TTC549 (cell line): ENCODE measurements around the gene VEGFD.
"Not testable (repeated sequence)": the region's sequence is repeated elsewhere in the genome, so short reads cannot be mapped to it uniquely, and the experiment has no call there.

ENCODE experiments used
- FAIRE-seq: peaks from 2 replicates; lab custom pipeline; 2012; peaks lifted over from hg19 to GRCh38; lab: Jason Lieb, UNC

Gene VEGFD

GRCh38 chrX:15358533-15358932 lies 25.7 kb downstream of the VEGFD start:
- FAIRE-seq: no peak

GRCh38 chrX:15356444-15356843 lies 27.8 kb downstream of the VEGFD start:
- FAIRE-seq: no peak

DNA sequence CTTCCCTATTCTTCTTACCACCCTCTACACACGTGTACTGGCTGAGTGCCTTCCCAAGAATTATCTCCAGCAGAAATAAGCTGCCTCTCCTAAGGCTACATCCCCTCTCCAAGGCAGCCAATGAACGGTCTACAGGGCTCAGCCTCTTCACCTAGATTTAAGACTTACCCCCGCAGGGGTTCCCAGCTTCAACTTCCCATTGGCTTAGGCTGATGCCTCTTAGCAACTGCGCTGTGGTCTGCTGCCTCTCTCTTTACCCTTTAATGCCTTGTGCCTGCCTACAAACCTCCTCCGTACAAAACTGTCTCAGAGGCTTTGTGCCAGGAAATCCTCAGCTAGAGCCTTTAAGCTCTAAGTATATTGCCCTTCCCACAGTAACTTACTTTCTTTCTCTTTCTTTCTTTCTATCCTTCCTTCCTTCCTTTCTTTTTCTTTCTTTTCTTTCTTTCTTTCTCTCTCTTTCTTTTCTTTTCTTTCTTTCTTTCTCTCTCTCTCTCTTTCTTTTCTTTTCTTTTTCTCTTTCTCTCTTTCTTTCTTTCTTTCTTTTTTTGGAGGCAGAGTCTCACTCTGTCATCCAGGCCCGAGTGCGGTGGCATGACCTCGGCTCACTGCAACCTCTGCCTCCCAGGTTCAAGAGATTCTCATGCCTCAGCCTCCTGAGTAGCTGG lies 33.8 kb downstream of the VEGFD start:
- FAIRE-seq: no peak

- peak; percentile 3 for FAIRE-seq
Measured at GRCh38 chrX:15349046-15349445, 35.2 kb downstream of the VEGFD start.

DNA sequence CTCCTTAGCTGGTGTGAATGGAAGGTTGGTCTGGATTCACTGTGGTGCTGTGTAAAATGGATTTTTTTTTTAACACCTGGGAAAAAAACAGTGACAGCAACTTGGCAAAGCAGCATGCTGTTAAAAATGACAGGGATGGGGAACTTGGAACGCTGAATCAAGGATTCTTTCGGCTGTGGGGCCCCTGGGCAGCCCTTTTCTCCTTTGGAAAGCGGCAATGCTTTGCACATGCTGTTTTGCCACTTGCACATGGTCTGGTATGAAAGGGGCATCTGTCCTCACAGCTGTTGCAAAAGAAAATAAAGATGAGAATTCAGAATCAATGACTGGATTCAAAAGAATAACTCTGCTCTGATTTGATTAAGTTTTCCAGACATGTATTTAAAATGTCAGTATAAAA lies 38.2 kb downstream of the VEGFD start:
- no peak for FAIRE-seq

GRCh38 chrX:15344106-15344505 lies 40.1 kb downstream of the VEGFD start:
- no peak for FAIRE-seq

- no peak for FAIRE-seq
Measured at GRCh38 chrX:15343075-15343476, 41.1 kb downstream of the VEGFD start.

DNA sequence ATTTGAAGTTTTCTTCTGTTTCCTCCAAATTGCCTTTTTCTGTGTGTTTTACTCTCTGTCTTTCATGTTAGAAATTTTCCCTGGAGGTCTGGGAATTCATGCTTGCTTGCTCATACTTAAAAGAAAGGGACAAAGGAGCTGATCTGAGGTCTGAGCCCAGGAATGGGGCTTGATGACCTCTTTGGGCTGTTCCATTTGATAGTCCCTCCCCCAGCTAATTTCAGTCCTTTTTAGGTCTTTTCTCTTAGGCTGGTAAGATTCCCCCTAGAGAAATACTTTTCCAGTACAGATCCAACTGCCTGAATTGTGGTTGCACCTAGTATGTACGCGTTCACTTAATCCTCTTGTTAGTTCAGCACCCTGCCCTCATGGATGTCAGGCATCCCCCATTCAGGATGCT lies 43.3 kb downstream of the VEGFD start:
- FAIRE-seq: no peak

DNA sequence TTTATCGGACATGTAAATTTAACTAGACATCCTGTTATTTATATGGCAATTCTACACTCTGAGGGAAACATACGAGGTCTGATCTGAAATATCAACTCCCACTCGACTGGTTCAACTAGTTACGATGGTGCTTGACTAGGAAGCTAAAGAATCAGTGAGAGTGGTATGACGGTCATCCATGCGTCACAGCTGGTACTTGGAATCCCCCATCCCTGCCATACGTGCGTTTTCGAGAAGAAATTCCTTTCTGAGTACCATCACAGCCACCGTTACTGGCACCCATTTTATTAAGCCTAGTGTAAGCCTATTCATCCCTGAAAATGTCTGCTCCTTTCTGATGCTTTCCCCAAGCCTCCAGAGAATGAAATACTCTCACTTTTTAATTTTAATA lies 48.2 kb downstream of the VEGFD start:
- FAIRE-seq: no peak

- FAIRE-seq: peak; percentile 71
Measured at GRCh38 chrX:15335135-15336022, 48.8 kb downstream of the VEGFD start, which contains the start of gene PIGA. Gene PIGA, minus strand, starts transcription at chrX:15335523. Its CDS starts 3,593 bp downstream, at chrX:15331930.

- FAIRE-seq: no peak
Measured at GRCh38 chrX:15334561-15334960, 49.7 kb downstream of the VEGFD start.

DNA sequence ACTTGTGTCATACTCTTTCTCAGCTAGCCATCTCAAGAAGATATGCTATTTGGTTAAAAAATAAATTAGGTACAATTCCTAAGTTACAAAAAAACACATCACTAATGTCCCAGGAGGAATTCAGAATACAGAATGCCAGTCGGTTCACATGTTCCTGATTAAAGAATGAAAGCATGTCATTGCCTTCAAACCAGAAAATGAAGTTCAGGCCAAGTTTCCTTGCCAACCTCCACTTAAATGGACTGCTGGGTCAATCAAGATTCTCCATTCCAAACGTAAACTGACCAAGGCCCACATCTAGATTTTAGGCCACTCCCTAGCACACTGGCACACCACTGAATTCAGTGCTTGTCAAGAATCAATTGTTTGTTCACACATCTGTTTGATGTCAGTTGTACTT lies 55.4 kb downstream of the VEGFD start:
- FAIRE-seq: no peak

DNA sequence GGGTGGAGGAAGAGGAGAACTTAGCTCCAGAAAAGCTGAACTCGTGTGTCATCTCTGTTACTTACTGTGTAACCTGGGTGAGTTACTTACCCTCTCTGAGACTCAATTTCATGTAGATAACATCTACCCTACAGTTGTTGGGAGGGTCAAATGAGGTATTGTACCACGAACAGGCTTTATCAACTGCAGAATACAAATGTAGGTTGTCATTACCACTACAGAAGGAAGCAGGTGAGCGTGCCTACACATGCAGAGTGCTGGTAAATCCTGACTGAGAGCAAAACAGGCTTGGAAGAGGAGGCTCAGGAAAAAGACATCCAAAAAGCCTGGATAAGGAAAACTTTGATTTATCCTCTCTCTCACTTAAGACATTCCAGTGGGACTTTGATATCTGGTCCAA lies 56.1 kb downstream of the VEGFD start:
- FAIRE-seq: no peak

GRCh38 chrX:15322472-15322871 lies 61.7 kb downstream of the VEGFD start:
- no peak for FAIRE-seq

DNA sequence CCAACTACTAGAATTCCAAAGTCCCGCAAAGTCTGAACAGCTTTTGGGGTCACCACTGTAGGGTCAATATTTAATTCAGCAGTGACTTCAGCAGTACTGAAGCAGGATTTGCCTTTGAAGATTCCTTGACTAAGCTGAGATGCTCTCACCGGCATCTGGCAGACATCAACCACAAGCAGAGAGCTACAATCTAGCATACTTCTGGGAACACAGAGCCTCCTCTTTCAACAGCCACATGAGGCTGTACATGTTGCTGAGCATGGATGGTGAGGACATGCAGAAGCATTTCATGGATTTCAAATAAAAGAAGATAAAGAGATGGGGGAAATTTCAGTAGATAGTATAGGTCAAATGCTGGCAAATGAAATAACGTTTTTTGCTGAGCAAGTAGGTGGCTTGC lies 62.1 kb downstream of the VEGFD start:
- FAIRE-seq: no peak

DNA sequence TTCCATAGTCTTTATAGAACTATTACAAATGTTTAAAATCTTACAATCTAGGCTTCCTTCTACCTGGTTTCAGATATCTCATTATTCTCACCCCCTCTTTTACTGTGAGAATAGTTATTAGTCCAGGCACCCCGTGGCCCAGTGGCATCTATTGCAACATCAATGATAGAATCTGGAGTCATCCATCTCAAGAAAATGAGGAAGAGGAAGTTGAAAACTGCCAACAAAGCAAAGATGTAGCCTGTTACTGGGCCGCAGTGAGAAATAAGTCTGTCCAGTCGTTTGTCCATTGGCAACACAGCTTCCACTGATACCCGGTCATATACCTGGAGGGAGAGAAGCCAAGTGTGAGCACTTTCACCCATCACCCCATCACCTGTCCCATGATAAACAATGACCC lies 62.8 kb downstream of the VEGFD start:
- no peak for FAIRE-seq

GRCh38 chrX:15320297-15320696 lies 63.9 kb downstream of the VEGFD start:
- no peak for FAIRE-seq

DNA sequence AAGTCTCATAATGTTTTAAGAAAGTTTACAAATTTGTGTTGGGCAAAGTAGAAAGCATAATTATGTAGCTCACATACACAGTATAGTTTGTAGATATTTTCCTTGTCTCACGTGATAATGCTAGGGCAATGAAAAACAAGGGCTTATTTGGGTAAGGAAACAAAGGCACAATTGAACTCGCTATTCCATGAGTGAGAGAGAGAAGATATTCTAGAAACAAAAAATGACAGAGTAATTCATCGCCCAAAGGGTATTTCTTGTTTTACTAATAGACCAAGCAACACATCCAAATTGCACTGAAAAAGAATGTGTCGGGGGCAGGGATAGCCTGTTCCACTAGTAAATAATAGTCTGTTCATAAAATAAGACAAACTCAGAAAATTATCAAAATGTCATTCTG lies 65.1 kb downstream of the VEGFD start:
- FAIRE-seq: no peak

- no peak for FAIRE-seq
Measured at GRCh38 chrX:15315509-15315908, 68.7 kb downstream of the VEGFD start, which contains the start of gene ASB11. Gene ASB11, minus strand, starts transcription at chrX:15315640. Its CDS starts 35 bp downstream, at chrX:15315605.

GRCh38 chrX:15314472-15314871 lies 69.7 kb downstream of the VEGFD start:
- no peak for FAIRE-seq

GRCh38 chrX:15311119-15311518 lies 73.1 kb downstream of the VEGFD start:
- FAIRE-seq: no peak

DNA sequence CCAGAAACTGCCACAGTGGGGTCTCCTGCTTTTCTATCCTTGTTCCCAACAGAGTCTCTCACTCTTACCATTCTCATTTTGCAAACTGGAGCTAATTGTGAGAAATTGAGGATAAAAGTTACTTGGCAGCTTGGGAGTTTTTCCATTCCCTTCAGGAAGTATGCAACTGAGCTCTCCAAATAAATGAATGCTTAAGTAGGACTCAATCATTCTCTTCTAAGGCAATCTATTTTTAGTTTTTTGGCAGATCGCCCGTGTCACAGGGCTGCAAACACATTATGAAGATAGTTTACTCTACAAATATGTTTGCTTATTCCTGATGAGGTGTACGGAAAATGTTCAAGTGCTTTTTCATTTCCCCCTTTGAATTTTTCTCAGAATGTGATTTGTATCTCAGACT lies 74.1 kb downstream of the VEGFD start:
- FAIRE-seq: no peak

- FAIRE-seq: not testable (repeated sequence)
Measured at GRCh38 chrX:15305899-15306298, 78.3 kb downstream of the VEGFD start.

GRCh38 chrX:15301924-15302323 lies 82.3 kb downstream of the VEGFD start:
- no peak for FAIRE-seq
